Activated CD4-positive, CD25-positive, alpha-beta regulatory T cell treated with anti-CD3 and anti-CD28 coated beads, Interleukin-2, amount 50 U/mL, for 16 hours (primary cell): ENCODE data around the gene FAM186B.

Source experiments
- DNase-seq: peaks from one replicate; pipeline ENCODE4 v3.0.0-alpha.2; 2020; ENCODE audit warnings: low read depth, low spot score

FAM186B gene

GRCh38 chr12:49552425-49552824 is 53.0 kb downstream of the FAM186B start:
- no peak for DNase-seq

DNA sequence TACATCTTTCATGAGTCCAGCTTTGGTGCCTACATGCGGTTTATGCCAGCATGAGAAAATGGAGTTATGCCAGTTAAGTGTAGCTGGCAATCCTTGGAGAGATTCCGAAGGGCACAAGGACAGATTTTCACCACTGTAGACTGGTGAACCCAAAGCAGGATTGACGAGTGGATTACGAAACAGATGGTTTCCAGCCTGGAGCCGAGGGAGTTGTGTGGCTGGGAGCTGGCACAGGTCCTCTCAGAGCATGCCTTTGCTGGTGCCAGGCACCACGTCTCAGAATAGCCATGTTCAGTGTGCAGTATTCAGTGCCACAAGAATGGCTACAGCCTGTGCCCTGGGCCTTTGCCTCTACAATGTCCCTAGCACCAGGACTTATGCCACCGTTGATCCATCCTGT is 53.4 kb downstream of the FAM186B start:
- DNase-seq, result no peak

DNA sequence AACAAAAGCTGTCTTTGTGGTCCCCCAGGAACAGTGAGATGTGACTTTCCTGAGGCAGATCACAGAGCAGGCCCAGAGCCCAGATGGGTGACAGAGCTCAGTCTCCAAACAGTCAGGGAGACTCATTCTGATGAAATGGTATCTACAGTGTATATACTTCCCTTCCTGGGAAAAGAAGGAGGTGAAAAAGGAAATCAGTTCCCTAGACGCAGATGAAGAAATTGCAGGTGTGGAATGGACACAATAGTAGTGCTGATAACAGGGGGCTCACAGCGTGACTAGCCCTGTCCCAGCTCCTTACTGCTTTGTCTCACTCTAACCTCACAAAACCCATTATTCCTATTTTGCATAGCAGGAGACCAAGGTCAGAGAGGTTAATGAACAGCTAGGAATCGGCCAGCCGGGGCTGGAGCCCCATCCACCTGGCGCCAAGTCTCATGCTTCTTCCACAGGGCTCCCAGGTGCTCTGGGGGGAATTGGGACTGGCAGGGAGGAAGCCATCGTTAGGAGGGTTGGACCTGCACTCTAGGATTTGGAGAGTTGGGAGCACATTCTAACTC is 54.7 kb downstream of the FAM186B start:
- no peak for DNase-seq

DNA sequence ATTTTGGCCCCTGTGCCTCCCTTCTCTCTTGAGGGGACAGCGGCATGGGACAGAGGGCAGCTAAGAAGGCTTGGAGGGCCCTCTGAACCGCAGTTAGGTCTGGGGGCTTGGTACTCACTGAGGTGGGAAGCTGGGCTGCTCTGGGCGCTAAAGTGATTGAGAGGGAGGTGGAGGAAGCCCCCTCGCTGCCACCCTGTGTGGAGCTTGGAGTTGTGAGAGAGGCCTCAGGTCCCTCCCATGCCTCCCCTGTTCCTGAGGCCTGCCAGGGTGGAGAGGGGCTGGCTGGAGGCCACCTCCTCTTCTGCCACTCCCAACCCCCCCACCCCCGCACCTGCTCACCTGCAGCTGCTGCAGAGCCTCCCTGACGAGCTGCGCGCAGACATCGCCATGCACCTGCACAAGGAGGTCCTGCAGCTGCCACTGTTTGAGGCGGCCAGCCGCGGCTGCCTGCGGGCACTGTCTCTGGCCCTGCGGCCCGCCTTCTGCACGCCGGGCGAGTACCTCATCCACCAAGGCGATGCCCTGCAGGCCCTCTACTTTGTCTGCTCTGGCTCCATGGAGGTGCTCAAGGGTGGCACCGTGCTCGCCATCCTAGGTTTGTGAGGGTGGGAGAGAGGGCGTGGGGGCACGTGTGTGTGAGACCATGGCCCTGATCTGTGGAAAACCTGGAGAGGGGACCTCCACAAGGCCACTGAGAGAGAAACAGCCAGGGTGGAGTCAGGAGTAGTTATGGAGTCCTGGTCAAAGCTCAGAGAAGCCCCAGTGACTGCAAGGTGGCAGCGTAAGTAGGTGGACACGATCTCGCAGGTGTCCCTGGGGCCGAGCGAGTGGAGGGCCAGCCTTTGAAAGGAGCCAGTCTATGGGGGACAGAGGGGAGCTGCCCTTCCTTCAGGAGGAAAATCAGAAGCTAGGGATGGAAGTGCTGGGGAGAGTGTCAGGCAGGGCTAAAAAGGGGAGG is 55.4 kb downstream of the FAM186B start:
- no peak for DNase-seq

DNA sequence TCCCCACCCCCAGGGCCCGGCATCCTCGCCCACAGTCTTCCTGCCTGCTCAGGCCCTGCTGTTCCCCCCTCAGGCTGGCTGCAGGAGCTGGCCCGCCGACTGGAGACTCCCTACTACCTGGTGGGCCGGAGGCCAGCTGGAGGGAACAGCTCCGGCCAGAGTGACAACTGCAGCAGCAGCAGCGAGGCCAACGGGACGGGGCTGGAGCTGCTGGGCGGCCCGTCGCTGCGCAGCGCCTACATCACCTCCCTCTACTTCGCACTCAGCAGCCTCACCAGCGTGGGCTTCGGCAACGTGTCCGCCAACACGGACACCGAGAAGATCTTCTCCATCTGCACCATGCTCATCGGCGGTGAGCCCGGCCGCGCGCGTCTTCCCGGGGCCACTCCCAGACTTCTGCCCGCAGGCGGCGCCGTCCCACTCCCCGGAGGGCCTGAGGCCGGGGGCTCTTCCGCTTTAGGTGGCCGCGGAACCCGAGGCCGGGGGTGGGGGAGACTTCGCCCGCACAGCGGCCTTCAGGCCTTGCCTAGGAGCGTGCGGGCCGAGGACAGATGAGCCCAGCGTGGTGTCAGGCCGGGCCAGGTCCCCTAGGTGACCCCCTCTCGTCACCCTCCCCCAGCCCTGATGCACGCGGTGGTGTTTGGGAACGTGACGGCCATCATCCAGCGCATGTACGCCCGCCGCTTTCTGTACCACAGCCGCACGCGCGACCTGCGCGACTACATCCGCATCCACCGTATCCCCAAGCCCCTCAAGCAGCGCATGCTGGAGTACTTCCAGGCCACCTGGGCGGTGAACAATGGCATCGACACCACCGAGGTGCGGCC is 56.4 kb downstream of the FAM186B start:
- DNase-seq, result no peak

- no peak for DNase-seq
Measured at GRCh38 chr12:49548481-49548821, 57.0 kb downstream of the FAM186B start.

GRCh38 chr12:49547090-49547690 is 58.2 kb downstream of the FAM186B start:
- DNase-seq, result no peak

DNA sequence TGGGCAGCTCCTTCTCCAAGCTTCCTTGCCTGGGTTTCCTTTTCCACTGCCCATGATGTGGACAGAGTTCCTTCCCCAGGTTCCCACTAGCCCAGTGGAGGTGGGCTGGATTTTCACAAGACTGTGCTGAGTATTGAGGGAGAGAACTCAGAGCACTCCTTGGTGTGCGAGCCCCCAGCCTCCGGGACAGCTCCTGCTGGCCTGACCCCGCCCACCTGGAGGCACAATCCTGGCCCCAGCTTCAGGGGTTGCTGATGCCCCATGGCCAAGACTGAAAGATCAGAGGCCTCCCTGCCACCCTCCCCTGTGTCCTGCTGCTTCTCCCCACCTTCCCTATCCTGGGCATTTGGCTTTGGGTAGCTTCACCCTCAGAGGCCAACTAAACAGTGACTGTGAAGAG is 59.0 kb downstream of the FAM186B start:
- DNase-seq, result no peak

GRCh38 chr12:49545815-49546214 is 59.6 kb downstream of the FAM186B start:
- DNase-seq, result no peak

- DNase-seq, result no peak
Measured at GRCh38 chr12:49543914-49544815, 61.3 kb downstream of the FAM186B start.

DNA sequence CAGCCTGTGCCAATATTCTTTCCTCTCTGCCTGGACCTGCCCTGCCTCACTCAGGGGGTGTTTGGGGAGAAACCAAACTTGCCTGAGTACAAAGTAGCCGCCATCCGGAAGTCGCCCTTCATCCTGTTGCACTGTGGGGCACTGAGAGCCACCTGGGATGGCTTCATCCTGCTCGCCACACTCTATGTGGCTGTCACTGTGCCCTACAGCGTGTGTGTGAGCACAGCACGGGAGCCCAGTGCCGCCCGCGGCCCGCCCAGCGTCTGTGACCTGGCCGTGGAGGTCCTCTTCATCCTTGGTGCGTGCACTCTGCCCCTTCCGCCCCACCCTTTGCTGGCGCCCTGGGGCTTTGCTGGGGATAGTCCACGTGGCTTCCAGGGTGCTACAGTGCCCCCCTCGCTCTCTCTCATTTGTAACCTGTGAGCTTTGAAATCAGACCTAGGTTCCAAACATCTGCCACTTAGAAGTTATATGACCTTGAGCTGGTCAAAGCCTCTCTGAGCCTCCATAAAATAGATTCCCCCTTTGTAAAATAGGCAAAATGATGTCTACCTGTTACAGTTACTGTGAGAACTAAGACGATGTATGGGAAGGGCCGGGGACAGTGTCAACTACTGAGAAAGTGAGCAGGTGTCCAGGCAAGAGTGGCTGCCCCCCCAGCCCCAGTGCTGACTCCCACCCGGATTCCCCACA is 62.1 kb downstream of the FAM186B start:
- DNase-seq, result no peak

DNA sequence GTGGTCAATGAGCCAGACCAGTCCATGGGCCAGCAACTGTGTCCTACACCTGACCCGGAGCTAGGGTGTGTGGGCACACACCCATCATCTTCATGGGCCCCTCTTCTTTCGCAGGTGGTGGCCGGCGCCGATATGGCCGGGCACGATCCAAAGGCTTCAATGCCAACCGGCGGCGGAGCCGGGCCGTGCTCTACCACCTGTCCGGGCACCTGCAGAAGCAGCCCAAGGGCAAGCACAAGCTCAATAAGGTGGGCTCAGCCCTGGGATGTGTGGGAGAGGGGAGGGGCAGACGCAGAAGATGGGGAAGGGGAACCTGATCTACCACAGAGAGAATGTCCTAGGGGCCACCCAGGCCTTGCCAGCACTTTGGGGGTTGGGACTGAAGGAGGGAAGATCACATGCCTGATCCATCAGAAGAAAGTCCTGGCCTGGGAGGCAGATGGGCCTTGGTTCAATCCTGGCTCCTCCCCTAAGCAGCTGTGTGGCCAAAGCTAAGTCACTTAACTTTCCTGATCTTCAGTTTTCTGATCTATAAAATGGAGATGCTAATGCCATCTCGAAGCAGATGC is 62.8 kb downstream of the FAM186B start:
- no peak for DNase-seq

GRCh38 chr12:49541911-49542505 is 63.4 kb downstream of the FAM186B start:
- no peak for DNase-seq

DNA sequence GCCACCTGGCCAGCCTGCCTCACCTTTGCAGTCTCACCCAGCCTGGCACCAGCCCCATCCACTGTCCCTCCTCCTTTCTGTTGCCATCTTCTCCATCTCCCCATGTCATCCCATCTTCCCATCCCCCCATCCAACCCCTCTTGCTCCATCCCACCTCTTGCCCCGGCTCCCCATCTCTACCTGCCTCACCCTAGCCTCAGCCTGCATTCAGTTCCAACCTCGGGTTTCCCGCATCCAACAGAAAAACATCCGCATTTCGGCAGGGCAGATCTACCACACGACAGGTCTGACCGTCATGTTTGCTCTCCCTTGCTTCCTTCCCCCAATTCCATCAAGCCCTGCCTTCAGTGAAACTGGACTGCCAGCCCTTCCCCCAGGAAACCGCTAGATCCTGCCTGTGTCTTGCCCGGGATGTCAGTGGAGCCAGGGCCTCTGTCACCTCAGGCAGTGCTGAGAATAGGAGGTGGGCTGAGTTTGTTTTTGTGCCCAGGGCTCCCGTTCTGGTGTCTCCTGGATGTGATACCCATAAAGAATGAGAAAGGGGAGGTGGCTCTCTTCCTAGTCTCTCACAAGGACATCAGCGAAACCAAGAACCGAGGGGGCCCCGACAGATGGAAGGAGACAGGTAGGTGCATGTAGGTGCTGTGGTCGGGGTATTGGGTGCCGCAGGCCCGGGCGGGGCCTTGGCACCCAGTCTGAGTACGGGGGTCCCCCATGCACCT is 64.1 kb downstream of the FAM186B start:
- DNase-seq, result no peak

GRCh38 chr12:49540229-49541139 is 65.0 kb downstream of the FAM186B start:
- no peak for DNase-seq

- no peak for DNase-seq
Measured at GRCh38 chr12:49539406-49540228, 65.8 kb downstream of the FAM186B start.
